ENCODE data around the gene CD84.

CD84 gene

GRCh38 chr1:160504651-160505050 is 74.6 kb downstream of the CD84 start:
- TF ChIP-seq CTCF (IDR thresholded peaks at IDR 0.05): no peak

GRCh38 chr1:160503087-160503486 is 76.2 kb downstream of the CD84 start:
- TF ChIP-seq CTCF (IDR thresholded peaks at IDR 0.05): no peak

- no peak for TF ChIP-seq CTCF (IDR thresholded peaks at IDR 0.05)
These were observed 78.8 kb downstream of the CD84 start for GRCh38 chr1:160500321-160500990.

- no peak for TF ChIP-seq CTCF (IDR thresholded peaks at IDR 0.05)
These were observed 79.7 kb downstream of the CD84 start for GRCh38 chr1:160499631-160500030.

- no peak for TF ChIP-seq CTCF (IDR thresholded peaks at IDR 0.05)
These were observed 83.0 kb downstream of the CD84 start for GRCh38 chr1:160496334-160496733.

GRCh38 chr1:160494620-160495019 is 84.7 kb downstream of the CD84 start:
- peak; percentile 44; the same call in 1 of the 2 replicates for TF ChIP-seq CTCF (IDR thresholded peaks at IDR 0.05)

- no peak for TF ChIP-seq CTCF (IDR thresholded peaks at IDR 0.05)
These were observed 86.7 kb downstream of the CD84 start for GRCh38 chr1:160492617-160493016.

GRCh38 chr1:160491981-160492380 is 87.3 kb downstream of the CD84 start:
- TF ChIP-seq CTCF (IDR thresholded peaks at IDR 0.05): no peak
